NB4 (cell line): ENCODE measurements around the gene FIBCD1.

Source experiments
- DNase-seq: peaks from one replicate; pipeline ENCODE4 v3.0.0; 2010; ENCODE audit warnings: low read depth
- H3K4me3 ChIP-seq: one replicate; pipeline ENCODE4 v1.5.1; 2011; ENCODE audit warnings: mild to moderate bottlenecking, low read depth, low read length, moderate library complexity
- CTCF ChIP-seq: IDR thresholded peaks from one replicate; pipeline ENCODE4 v1.5.1; 2012; ENCODE audit warnings: low read depth, low read length
- MAX ChIP-seq: IDR thresholded peaks from 2 replicates; pipeline ENCODE4 v1.6.1; 2011; ENCODE audit warnings: low read depth, low read length
- MYC ChIP-seq: IDR thresholded peaks from 2 replicates; pipeline ENCODE4 v1.6.1; 2011; ENCODE audit warnings: low read depth, low read length
- POLR2A ChIP-seq: IDR thresholded peaks from 2 replicates; pipeline ENCODE4 v1.6.1; 2011; ENCODE audit warnings: mild to moderate bottlenecking; ENCODE audit not compliant: insufficient read length; ENCODE audit errors: extremely low read depth

The FIBCD1 gene

GRCh38 chr9:130975932-130976841 lies 37.1 kb upstream of the FIBCD1 start:
- no peak overlapping the region for H3K4me3 ChIP-seq
- DNase-seq = no peak
- TF ChIP-seq CTCF (no peak), MYC (no peak), POLR2A (no peak), MAX (no peak)

- no peak overlapping the region for H3K4me3 ChIP-seq
- TF ChIP-seq MAX (no peak), CTCF (no peak)
- no peak for DNase-seq
Measured at GRCh38 chr9:130975156-130975555, 36.1 kb upstream of the FIBCD1 start.

GRCh38 chr9:130974697-130975096 lies 35.6 kb upstream of the FIBCD1 start:
- no peak for DNase-seq
- no peak for TF ChIP-seq POLR2A
- no peak for TF ChIP-seq CTCF
- TF ChIP-seq MAX = no peak
- no peak for TF ChIP-seq MYC
- no peak overlapping the region for H3K4me3 ChIP-seq

- DNase-seq = no peak
- TF ChIP-seq POLR2A (no peak), MYC (no peak), CTCF (no peak), MAX (no peak)
- H3K4me3 ChIP-seq = no peak overlapping the region
Measured at GRCh38 chr9:130973686-130974281, 34.7 kb upstream of the FIBCD1 start.

- H3K4me3 ChIP-seq = no peak overlapping the region
- no peak for TF ChIP-seq CTCF
- TF ChIP-seq MAX = no peak
- TF ChIP-seq POLR2A = no peak
- no peak for TF ChIP-seq MYC
- no peak for DNase-seq
Measured at GRCh38 chr9:130972957-130973685, 34.1 kb upstream of the FIBCD1 start.
